Metanephros (tissue), 2 donors: Measurements from ENCODE around the gene SERHL2. TPM values are rescaled to one million over a fixed set of nuclear protein-coding genes. Genes with fewer than 3 reads are reported as not detected.

ENCODE experiments used
- small RNA-seq: library from RNA; depleted of rRNA; stranded (forward); fragments of <200 nt; gene quantifications from one replicate; pipeline ENCODE3, GENCODE V24; 2014; ENCODE audit warnings: low replicate concordance
- total RNA-seq: library from RNA; depleted of rRNA; stranded (reverse); fragments of >200 nt; gene quantifications from one replicate; pipeline ENCODE4 v1.2.3, GENCODE V29; 2014

SERHL2 gene, protein sequence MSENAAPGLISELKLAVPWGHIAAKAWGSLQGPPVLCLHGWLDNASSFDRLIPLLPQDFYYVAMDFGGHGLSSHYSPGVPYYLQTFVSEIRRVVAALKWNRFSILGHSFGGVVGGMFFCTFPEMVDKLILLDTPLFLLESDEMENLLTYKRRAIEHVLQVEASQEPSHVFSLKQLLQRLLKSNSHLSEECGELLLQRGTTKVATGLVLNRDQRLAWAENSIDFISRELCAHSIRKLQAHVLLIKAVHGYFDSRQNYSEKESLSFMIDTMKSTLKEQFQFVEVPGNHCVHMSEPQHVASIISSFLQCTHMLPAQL
- 2.7 TPM for total RNA-seq

DNA sequence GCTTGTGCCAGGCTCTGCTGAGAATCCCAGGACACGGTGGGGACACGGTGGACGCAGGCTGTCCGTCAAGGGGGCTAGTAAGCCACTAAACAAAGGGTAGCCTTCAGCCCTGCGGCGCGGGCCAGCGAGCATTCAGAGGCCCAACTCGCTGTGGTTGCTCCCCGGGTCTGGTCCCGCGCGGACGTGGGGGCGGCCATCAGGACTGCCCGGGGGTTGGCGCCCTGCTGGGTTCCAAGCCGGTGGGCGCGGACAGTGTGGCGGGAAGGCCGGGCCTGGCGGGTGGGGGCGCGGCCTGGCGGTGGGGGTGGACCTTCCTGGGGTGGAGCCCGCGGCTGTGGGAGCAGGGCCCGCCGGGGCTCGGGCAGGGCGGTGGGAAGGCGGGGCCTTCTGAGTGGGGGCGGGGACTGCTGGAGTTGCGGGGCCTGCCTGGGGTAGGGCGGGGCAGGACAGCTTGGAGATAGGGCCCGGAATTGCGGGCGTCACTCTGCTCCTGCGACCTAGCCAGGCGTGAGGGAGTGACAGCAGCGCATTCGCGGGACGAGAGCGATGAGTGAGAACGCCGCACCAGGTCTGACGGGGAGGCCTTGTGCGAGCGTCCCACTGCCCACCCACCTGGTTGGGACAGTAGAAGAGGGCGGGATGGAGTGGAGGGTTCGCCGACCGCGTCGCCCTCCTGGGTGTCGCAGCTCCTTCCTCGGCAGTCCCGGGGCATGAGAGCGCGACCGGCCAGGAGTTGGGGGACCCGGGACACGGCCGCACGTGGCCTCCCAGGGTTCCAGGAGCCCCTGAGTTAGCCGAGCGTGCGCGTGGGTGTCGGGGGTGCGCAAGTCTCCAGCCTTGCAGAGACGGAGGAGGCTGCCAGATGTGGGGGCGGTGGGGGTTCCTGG, at the start of gene SERHL2:
TSS of gene SERHL2 (plus strand) at position 482 of the 887 bp plus-strand sequence. CDS start at position 547, 65 bp downstream.

DNA sequence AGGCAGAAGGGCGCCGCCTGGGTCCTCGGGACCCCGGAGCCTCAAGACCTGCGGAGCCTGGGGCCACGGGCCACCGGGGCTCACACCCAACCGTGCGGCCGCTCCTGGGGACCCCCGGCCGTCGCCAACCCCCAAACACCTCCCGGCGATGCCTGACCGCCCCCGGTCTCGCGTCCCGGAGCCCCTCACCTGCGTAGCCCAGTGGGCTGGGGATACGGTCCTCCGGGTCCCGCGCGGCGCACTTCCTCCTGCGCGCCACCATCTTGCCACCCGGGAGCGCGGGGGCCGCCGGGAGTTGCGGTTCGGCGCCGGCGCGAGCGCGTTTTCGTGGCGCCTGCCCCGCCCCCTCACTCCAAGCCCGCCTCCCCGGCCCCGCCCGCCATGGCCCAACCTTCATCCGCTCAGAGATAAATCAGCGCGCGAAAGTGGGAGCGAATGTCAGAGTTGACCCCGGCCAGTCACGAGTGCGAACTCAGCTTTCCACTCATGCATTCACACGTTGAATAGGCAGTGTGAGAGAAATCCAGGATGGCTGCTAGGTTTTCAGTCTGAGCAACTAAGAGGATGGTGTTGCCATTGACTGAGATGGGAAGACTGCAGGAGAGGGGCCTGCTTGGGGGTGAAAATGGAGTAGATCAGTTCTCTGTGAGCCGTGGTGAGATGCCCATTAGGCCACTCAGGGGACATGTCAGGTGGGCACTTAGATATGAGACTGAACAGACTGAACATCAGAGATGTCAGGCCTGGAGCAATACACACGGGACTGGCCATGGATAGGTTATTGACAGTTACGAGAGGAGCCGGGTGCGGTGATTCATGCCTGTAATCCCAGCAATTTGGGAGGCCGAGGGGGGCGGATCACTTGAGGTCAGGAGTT, 34.0 kb upstream of the SERHL2 start, which contains the start of gene RRP7A:
TSS of gene RRP7A (minus strand) at position 272 of the 877 bp plus-strand sequence. CDS start at position 262, 10 bp downstream.

DNA sequence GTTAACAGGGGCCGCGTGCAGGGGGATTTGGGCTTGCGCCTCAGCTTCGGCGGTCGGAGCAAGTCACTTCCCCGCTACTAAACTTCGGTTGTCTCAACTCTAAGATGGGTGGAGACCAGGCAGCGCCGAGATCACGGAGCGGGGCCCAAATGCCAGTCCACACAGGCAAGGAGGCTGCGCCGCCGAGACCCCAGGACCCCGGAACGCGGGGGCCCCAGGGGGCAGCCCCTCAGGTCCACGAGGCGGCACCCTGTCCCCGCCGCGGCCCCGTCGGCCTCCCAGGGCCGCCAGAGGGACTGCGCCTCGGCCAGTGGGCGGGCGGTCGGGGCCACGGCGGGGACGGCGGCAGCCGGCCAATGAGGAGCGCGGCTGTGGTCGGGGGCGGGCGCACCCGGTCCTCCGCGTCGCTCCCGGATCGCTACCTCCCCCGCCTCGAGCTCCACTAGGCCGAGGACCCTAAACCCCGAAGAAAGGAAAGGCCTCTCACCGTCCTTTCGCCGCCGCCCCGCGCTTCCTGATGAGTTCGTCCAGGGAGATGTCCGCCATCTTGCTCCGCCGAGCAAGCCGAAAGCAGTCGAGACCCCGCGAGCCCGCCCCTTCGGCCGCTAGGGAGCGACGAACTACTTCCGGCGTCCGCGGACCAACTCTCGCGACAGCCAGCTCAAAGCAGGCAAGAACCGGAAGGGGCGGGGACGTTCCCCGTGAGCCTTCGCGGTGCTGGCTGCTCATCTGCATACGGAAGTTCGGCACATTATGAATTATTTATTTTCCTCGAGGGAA, 60.7 kb downstream of the SERHL2 start, which contains the start of gene POLDIP3:
TSS of gene POLDIP3 (minus strand) at position 572 of the 780 bp plus-strand sequence. CDS start at position 546, 26 bp downstream.

Small RNAs within 50 kb of the gene (small RNA-seq; reads per million reads assigned to genes)
- 0.79 reads per million, percentile 78 among the genes with 10 or more reads in this experiment for gene RN7SKP80
- gene RNU6-513P, result not detected

Other genes starting within 250 kb of the SERHL2 start
- 1.9 TPM for gene NFAM1, start 121.6 kb upstream of the SERHL2 start, total RNA-seq
- 26.3 TPM for gene RRP7A, start 34.2 kb upstream of the SERHL2 start, total RNA-seq
- 51.4 TPM for gene POLDIP3, start 60.9 kb downstream of the SERHL2 start, total RNA-seq
- gene ATP5MGL, start 86.6 kb downstream of the SERHL2 start, total RNA-seq, result 0.41 TPM
- gene CYB5R3, start 95.4 kb downstream of the SERHL2 start, total RNA-seq, result 79.5 TPM
- gene A4GALT, start 166.9 kb downstream of the SERHL2 start, total RNA-seq, result 22.6 TPM